Adipose tissue (tissue), 3 donors: Measurements from ENCODE around the gene PEDS1. TPM values are rescaled to one million over a fixed set of nuclear protein-coding genes. Genes with fewer than 3 reads are reported as not detected.
"Not testable (repeated sequence)": the region's sequence is repeated elsewhere in the genome, so short reads cannot be mapped to it uniquely, and the experiment has no call there.

Experiments used
- H3K27ac ChIP-seq: one replicate; pipeline ENCODE4 v1.5.1; 2013; ENCODE audit warnings: low read depth, low read length
- WGBS, 3 donors: extraction: QIAGEN DNeasy Blood & Tissue Kit; methylation state at CpG; one replicate each; pipeline ENCODE4 v1.1.7; 2013; 5-methylcytosine and 5-hydroxymethylcytosine counted together
- polyA plus RNA-seq, 3 donors: library from polyadenylated mRNA; stranded (reverse); fragments of 200-250 nt; gene quantifications; one replicate each; pipeline ENCODE4 v1.2.3, GENCODE V29; 2013
- donor health status: healthy with polysubstance abuse.
- donor health status: Bipolar disorder and iron deficiency.
- donor health status: healthy.

Gene PEDS1
- polyA plus RNA-seq, 3 donors: 10.6 to 53.5 (median 21.8) TPM

DNA sequence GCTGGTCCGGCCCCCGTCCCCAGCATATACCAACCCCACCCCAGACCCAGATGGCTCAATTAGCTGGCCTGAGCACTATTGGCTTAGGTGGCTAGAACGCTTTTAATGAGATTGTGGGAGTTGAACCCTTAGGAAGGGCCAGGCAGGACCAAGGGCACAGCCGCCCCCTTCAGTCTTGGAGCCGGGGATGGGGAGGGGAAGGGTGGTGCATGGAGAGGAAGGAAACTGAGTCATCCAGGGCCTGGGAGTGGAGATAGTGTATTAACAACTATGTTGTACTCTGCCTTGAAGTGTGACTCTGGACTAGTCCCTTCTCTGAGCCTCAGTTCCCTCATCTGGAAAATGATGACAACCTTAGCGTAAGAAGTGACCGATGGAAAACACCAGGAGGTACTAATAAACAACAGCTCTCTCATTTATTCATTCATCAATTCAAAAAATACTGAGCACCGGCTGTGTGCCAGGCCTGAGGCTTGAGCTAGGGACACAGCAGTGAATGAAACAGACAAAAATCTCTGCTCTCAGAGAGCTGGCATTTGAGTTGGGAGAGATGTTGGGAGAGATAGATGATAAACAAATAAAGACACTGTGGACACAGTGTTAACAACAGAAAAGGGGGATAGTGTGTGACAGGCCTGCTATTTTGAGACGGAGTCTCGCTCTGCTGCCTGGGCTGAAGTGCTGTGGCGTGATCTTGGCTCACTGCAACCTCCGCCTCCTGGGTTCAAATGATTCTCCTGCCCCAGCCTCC lies 11.5 kb downstream of the PEDS1 start:
- H3K27ac ChIP-seq: no peak overlapping the region
- 85 to 95% (median 89%) methylated on average over 11 to 12 of the region's 12 CpGs for WGBS, 3 donors

GRCh38 chr20:50141018-50141675 lies 12.4 kb downstream of the PEDS1 start:
- H3K27ac ChIP-seq: no peak overlapping the region
- WGBS, 3 donors: 80 to 93% (median 90%) methylated on average over 6 of the region's 6 CpGs

DNA sequence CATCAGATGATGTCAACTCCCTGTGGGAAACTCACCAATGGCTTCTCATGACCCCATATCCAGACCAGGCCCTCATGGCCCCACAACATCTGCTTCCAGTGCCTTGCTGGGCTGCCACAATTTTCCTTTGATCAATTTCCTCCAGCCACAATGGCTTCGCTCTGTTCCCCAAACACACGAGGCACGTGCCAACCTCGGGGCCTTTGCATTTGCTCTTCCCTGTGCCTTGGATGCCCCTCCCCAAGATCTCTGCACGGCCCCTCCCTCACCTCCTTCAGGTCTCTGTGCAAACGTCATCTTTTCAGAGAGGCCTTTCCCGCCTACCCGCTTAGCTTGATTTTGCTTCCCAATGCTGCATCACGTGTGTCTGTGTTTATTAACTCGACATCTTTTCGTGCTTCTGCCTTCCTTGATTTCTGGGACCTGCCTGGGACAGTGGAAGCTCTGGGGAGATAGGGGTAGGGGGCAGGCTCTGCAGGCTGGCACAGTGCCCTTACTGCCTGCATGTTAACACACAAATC lies 13.1 kb downstream of the PEDS1 start:
- WGBS, 3 donors: 68 to 85% (median 81%) methylated on average over 11 of the region's 11 CpGs
- no peak overlapping the region for H3K27ac ChIP-seq

GRCh38 chr20:50138479-50139393 lies 14.8 kb downstream of the PEDS1 start:
- 68 to 73% (median 69%) methylated on average over 24 to 29 of the region's 29 CpGs for WGBS, 3 donors
- peak overlapping the region; percentile 15 for H3K27ac ChIP-seq

DNA sequence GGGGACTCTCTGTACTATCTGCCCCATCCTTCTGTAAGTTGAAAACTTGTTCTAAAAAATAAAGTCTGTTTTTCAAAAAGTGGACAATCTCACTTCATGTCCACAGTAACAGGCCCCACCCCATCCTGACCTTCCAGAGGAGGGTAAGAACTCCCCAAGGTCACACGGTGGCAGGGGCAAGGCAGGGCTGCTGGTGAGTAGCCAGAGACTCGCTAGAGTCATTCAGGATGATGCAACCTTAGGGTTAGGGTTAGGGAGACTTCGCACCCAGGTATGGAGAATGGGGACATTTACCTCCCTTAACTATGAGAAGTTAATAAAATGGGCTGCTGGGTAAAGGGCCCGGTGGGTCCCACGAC lies 15.4 kb downstream of the PEDS1 start:
- peak overlapping the region; percentile 15 for H3K27ac ChIP-seq
- WGBS, 3 donors: 64 to 86% (median 78%) methylated on average over 5 of the region's 5 CpGs

DNA sequence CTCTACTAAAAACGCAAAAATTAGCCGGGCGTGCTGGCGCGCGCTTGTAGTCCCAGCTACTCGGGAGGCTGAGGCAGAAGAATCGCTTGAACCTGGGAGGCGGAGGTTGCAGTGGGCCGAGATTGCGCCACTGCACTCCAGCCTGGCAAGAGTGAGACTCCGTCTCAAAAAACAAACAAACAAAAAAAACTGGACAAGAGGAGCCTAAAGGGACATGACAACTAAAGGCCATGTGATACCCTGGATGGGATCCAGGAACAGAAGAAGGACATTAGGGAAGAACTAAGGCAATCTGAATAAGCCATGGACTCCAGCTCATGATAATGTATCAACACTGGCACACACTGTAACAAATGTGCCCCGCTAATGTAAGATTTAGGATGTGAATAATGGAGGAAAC lies 15.8 kb downstream of the PEDS1 start:
- H3K27ac ChIP-seq: not testable (repeated sequence)
- 67 to 84% (median 80%) methylated on average over 13 of the region's 13 CpGs for WGBS, 3 donors

- WGBS, 3 donors: 85 to 96% (median 94%) methylated on average over 15 of the region's 15 CpGs
- H3K27ac ChIP-seq: no peak overlapping the region
These were observed 16.5 kb downstream of the PEDS1 start for GRCh38 chr20:50136822-50137599.

- H3K27ac ChIP-seq: not testable (repeated sequence)
- 88 to 94% (median 92%) methylated on average over 5 to 7 of the region's 7 CpGs for WGBS, 3 donors
These were observed 18.4 kb downstream of the PEDS1 start for GRCh38 chr20:50135157-50135556.

DNA sequence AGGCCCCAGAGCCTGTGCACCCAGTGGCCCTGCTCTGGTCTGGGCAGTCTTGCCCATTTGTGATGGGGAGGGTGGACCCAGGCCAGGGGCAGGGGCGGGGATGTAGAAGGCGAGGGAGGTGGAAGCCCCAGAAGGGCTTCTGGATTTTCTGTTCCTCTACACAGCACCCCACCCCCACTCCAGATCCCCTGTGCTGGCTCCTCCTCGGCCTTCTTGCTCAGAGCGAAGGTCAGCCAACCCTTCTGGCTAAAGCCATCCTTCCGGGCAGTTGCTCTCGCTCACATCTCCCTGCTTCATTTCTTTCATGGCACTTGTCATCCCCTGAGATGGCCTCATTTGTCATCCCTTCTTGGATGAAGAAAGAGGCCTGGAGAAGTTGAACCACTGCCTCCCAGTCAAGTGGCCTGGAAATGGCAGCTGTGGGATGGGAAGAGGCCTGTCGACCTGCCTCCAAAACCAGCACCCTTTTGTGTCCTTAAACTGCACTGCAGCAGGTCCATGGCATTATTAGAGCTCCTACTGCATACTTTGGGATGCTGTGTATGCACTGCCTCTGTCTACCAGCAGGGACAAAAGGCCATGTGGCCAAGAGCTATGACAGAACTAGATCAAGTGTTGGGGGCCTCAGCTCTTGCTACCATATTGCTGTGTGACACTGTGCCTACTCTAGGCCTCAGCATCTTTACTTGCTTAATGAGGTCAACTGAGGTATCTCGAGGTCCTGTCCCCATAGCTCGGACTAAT lies 19.9 kb downstream of the PEDS1 start:
- WGBS, 3 donors: 66 to 78% (median 75%) methylated on average over 9 of the region's 9 CpGs
- H3K27ac ChIP-seq: no peak overlapping the region

DNA sequence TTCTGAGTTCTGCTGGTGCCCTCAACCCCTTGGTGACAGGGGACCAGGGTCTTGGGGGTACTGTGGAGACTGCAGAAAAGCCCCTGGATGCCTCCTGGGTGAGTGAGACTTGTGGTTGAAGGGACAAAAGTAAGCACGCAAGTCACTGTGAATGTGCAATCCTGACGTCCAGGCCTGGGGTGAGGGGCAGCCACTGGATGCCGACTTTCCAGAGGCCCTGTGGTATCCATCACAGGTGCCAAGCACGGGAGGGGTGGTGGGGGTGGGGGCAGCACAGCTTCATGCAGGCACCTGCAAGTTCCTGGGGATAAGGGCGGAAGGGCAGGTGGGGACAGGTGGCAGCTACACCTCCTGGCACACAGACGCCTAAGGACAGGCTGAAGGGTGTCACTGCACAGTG lies 20.5 kb downstream of the PEDS1 start:
- no peak overlapping the region for H3K27ac ChIP-seq

GRCh38 chr20:50130995-50131394 lies 22.5 kb downstream of the PEDS1 start:
- WGBS, 3 donors: 78 to 93% (median 79%) methylated on average over 4 of the region's 4 CpGs
- H3K27ac ChIP-seq: no peak overlapping the region

More for the DNA sequence above, 20.5 kb downstream of the PEDS1 start:
- 58 to 83% (median 79%) methylated on average over 6 of the region's 6 CpGs for WGBS, 3 donors

GRCh38 chr20:50130356-50130723 lies 23.2 kb downstream of the PEDS1 start:
- H3K27ac ChIP-seq: no peak overlapping the region

DNA sequence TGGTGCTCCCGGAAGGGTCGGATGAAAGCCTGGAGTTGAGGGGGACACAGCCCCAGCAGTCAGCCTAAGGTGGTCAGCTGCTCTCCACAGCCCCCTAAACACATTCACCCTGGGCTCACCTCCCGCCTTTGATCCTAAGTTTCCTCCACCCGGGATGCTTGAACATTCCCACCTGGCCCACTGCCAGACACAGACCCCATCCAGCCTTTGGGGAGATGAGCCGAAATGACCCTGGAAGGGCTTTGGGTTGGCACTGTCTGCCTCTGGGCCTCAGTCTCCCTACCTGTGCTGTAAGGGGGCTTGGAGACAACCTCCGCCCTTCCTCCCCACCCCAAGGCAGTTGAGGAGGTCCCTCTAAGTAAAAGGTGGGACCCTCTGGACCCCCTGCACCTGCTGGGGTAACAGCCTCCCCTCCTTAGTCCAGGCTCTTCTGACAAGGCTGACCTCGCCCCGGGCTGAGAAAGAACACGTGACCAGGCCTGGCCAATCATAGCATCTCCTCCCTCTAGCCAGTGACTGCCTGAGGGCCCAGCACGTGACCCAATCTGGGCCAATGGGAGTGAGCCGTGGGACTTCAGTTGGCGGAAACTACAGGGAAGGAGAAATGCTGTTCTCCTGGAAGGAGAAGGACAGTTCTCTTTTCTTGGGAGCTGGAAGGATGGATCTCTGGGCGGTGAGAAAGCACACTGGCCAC lies 23.7 kb downstream of the PEDS1 start:
- 79 to 93% (median 93%) methylated on average over 13 of the region's 13 CpGs for WGBS, 3 donors
- H3K27ac ChIP-seq: no peak overlapping the region

More at GRCh38 chr20:50130356-50130723, 23.2 kb downstream of the PEDS1 start:
- WGBS, 3 donors: 38 to 100% (median 96%) methylated on average over 1 of the region's 1 CpG

- 87 to 94% (median 88%) methylated on average over 8 of the region's 8 CpGs for WGBS, 3 donors
- no peak overlapping the region for H3K27ac ChIP-seq
These were observed 25.0 kb downstream of the PEDS1 start for GRCh38 chr20:50128520-50128905.

DNA sequence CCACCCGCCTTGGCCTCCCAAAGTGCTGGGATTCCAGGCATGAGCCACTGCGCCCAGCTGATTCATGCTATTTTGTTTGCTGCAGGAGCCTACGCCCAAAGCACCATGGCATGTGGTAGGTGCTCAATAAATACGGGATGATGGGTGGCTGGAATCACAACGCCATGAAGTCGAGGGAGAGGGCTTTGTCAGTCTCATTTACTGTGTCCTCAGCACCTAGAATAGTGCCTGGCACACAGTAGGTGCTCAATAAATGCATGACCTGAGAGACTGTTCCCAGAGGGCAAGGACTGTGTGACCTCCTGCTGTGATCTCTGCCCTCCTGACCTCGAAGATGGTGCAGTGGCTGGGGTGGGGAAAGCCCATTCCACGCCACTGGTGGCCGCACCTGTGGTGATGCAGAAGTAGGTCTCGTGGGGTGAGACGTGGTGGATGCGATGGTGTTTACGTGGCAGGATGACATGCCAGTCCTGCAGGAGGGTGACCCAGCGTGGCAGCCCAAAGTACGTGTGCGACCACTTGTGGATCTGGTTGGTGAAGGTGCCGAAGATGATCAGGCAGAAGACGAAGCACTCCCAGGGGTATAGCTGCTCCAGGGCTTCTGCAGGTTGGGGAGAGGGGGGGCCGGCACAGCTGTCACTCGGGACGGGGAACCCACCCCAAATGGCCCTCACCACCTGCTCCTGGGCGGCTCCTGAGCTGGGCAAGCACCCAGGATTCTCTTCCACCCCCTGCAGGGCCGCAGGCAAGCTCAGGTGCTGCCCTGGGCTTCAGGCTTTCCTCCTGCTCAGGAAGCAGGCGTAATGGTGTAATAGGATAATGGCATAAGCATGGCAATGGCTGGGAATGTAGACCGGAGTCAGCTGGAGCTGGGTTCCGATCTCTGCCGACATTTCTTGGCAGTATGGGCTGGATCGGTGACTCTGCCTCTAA lies 25.7 kb downstream of the PEDS1 start:
- H3K27ac ChIP-seq: no peak overlapping the region
- 93 to 94% (median 93%) methylated on average over 28 of the region's 28 CpGs for WGBS, 3 donors

DNA sequence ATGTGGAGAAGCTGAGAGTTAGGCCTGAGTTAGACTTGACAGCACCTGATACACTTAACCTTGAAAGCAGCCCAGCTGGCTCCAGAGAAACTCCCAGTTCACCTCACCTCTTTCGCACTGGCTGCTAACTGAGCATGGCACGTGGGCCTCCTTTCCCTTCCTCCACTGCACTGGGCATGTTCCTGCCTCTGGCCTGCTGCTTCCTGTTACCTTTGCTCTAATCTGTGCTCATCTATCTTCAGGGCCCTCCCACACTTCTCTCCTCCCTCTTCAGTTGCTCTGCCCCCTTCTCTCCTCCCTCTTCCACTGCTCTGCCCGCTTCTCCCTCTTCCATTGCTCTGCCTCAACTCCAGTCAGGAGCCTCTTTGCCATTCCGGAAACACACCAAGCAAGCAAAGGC lies 26.9 kb downstream of the PEDS1 start:
- WGBS, 3 donors: 39 to 54% (median 50%) methylated on average over 4 of the region's 4 CpGs
- H3K27ac ChIP-seq: no peak overlapping the region
